HAP-1 (cell line): ENCODE results near the gene GPR87.

Experiments used
- DNase-seq, 2 experiments: peaks; one replicate each; pipeline ENCODE4 v3.0.0-alpha.2; 2016 to 2020; ENCODE audit warnings: low spot score in 2 of 2
- H3K27me3 ChIP-seq: fragments of 250-450 bp; sonication (Bioruptor Pico); 2 replicates; pipeline ENCODE4 v1.5.1; 2020; ENCODE audit warnings: low read depth, mild to moderate bottlenecking, moderate library complexity
- H3K36me3 ChIP-seq: fragments of 250-450 bp; sonication (Bioruptor Pico); replicated peaks from 2 replicates; pipeline ENCODE4 v1.5.1; 2020; ENCODE audit warnings: mild to moderate bottlenecking
- H3K4me1 ChIP-seq: fragments of 250-450 bp; sonication (Bioruptor Pico); 2 replicates; pipeline ENCODE4 v1.5.1; 2020; ENCODE audit warnings: mild to moderate bottlenecking
- H3K4me3 ChIP-seq: fragments of 250-450 bp; sonication (Bioruptor Pico); 2 replicates; pipeline ENCODE4 v1.5.1; 2020; ENCODE audit warnings: mild to moderate bottlenecking, moderate library complexity
- H3K9me3 ChIP-seq: fragments of 250-450 bp; sonication (Bioruptor Pico); 2 replicates; pipeline ENCODE4 v1.5.1; 2020; ENCODE audit warnings: mild to moderate bottlenecking, moderate library complexity
- in situ Hi-C: fragments of 300-500 bp; cut with MboI; formaldehyde crosslinking; loops from 3 replicates; pipeline ENCODE4 v1.14.3; 2020; ENCODE audit warnings: low sequenced_read_pairs, inconsistent platforms, mixed read lengths

GPR87 gene

GRCh38 chr3:151316267-151316991, at the start of gene GPR87:
Gene GPR87 (minus strand): TSS chr3:151316820. CDS start chr3:151300100, 16,720 bp downstream.
- Histone ChIP-seq H3K4me3 (no peak within 1 kb of the TSS), H3K36me3 (no peaks in the 10 kb centered on the region), H3K27me3 (no peaks in the 10 kb centered on the region), H3K4me1 (no peaks in the 10 kb centered on the region; the same call in 1 of the 2 replicates), H3K9me3 (no peaks in the 10 kb centered on the region)
- in situ Hi-C loops: no loop called here
- no peak for DNase-seq

DNA sequence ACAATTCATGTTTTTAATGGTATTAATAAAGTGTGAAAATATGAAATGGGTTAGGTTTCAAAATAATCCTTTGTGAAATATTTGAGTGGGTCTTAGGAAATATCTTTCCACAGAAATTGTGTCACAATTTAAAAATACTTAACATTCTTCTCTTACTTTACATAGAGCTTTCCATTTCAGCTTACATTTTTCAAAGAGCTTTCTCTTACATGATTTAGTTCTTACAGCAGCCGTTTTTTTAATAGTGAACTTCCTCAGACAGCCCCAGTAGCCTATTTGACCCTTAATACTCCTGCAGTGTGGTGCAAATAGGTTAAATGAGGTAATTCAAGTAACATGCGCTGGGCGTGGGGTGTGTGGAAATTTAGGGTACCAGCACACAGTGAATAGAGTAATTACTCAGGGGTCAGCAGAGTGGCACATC, 46.1 kb upstream of the GPR87 start:
- DNase-seq: no peak
- Histone ChIP-seq H3K4me3 (no peak overlapping the region), H3K9me3 (no peaks in the 10 kb centered on the region), H3K4me1 (no peaks in the 10 kb centered on the region), H3K36me3 (no peaks in the 10 kb centered on the region), H3K27me3 (no peaks in the 10 kb centered on the region)
- in situ Hi-C loops: no loop called here

DNA sequence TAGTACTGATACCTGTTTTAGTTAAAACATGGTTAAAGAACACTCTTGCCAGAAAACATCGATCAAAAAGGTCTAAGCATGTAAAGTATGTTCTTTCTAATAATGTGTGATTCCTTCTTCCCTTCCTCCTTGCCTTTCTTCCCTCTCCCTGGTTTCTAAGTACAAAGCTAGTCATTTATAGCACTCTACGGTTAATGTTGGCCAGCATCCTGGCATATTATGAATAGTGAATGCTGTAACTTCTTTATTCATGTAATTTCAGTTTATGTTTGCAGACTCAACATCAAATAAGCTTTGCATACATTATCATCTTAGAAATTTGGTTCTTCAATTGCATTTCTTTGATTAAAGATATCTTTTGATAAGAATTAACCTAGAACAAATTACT, 40.8 kb upstream of the GPR87 start:
- H3K9me3 ChIP-seq: no peaks in the 10 kb centered on the region
- no peaks in the 10 kb centered on the region for H3K27me3 ChIP-seq
- in situ Hi-C loops: no loop called here
- H3K4me3 ChIP-seq: no peak overlapping the region
- H3K4me1 ChIP-seq: no peaks in the 10 kb centered on the region
- H3K36me3 ChIP-seq: no peaks in the 10 kb centered on the region
- DNase-seq: no peak

DNA sequence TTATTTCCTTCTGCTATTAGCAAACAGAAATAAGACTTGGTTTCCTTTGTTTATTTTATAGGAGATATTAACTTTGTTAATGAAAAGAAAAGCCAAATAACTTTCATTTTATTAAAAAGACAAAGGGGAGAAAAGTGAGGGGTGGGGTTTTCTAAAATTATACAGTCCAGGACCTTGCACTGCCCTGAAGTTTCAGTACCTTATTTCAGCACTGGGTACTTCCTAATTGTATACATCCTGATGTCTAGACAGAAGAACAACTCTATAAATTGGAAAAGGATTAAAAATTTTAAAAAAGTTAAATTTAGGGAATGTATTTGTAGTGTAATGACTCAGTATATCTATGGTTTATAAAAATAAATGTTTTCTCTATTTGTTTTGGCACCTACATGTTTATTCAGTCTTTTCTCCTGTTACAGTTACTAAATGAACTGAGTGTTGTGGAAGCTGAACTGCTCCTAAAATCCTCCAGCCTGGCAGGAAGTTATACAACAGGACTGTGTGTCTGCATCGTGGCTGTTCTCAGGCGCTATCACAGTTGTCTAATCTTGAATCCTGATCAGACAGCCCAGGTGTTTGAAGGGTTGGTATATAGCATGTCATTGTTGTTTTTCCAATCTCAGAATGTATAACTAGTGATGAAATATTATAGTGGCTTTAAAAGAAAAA, 40.3 kb upstream of the GPR87 start:
- in situ Hi-C loops: no loop called here
- DNase-seq: no peak
- Histone ChIP-seq H3K27me3 (no peaks in the 10 kb centered on the region), H3K4me3 (no peak overlapping the region), H3K36me3 (no peaks in the 10 kb centered on the region), H3K4me1 (no peaks in the 10 kb centered on the region), H3K9me3 (no peaks in the 10 kb centered on the region)

DNA sequence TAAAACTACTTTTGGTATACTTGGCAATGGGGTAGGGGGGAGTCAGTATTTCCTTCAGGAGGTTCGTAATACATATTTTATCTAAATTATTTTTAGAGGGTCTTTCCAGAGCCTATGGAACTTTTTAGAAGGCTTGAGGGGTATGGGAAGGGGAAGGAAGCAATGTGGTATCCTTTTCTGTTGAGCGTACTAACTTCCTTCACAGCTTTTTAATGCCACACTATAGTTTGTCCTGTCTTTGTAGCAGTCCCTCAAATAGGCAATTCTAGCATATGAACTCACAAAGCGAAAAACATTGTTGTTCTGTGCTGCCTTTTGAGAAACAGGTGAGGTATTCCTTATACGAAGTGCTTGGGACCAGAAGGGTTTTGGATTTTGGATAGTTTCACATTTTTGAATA, 35.0 kb upstream of the GPR87 start:
- DNase-seq: no peak
- Histone ChIP-seq H3K36me3 (no peaks in the 10 kb centered on the region), H3K4me1 (no peaks in the 10 kb centered on the region), H3K27me3 (no peaks in the 10 kb centered on the region), H3K4me3 (no peak overlapping the region), H3K9me3 (no peaks in the 10 kb centered on the region)
- in situ Hi-C loops: no loop called here

DNA sequence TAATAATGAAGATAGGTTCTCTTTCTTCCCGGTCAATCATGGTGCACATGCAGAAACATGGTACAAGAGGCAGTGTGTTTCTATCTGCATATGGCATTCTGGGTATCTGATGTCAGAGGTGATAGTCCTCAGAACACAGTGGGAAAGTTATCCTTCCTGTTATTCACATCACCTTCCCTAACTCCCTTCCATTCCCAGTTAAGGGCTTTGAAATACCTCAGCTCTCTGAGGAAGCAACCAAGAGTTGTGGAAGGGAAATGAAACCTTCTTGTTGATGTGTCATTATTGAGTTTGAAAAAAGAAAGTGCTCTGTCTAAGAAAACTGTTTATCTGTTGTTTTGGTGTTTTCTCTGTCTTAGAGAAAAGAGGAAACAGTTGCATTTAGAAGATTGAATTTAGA, 34.6 kb upstream of the GPR87 start:
- in situ Hi-C loops: no loop called here

GRCh38 chr3:151350656-151351055, 34.0 kb upstream of the GPR87 start:
- in situ Hi-C loops: no loop called here
- H3K4me3 ChIP-seq: no peak overlapping the region
- no peak for DNase-seq

More for the DNA sequence above, 34.6 kb upstream of the GPR87 start:
- Histone ChIP-seq H3K27me3 (no peaks in the 10 kb centered on the region), H3K4me1 (no peaks in the 10 kb centered on the region), H3K4me3 (no peak overlapping the region), H3K9me3 (no peaks in the 10 kb centered on the region), H3K36me3 (no peaks in the 10 kb centered on the region)
- no peak for DNase-seq

DNA sequence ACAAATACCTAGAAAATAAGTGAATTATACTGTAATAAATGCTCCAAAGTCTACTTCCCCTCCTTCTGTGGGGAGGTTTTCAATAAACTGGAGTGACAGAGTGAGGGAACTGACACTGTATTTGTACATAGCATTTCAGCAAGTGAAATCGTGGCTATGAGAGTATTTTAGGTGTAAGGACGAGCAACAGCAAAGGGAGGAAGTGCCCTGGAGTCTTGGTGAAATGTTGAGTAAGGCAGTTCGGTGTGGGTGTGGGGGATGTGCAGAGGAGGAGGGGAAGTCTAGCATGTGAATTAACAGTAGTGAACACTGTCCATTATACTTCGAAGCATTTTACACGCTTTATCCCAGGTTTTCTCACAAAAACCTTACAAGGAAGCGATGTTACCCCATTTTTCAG, 30.8 kb upstream of the GPR87 start:
- Histone ChIP-seq H3K4me1 (no peaks in the 10 kb centered on the region), H3K27me3 (no peaks in the 10 kb centered on the region), H3K4me3 (no peak overlapping the region), H3K9me3 (no peaks in the 10 kb centered on the region), H3K36me3 (no peaks in the 10 kb centered on the region)
- in situ Hi-C loops: no loop called here
- DNase-seq: no peak

More at GRCh38 chr3:151350656-151351055, 34.0 kb upstream of the GPR87 start:
- Histone ChIP-seq H3K27me3 (no peaks in the 10 kb centered on the region), H3K9me3 (no peaks in the 10 kb centered on the region), H3K4me1 (no peaks in the 10 kb centered on the region), H3K36me3 (no peaks in the 10 kb centered on the region)

DNA sequence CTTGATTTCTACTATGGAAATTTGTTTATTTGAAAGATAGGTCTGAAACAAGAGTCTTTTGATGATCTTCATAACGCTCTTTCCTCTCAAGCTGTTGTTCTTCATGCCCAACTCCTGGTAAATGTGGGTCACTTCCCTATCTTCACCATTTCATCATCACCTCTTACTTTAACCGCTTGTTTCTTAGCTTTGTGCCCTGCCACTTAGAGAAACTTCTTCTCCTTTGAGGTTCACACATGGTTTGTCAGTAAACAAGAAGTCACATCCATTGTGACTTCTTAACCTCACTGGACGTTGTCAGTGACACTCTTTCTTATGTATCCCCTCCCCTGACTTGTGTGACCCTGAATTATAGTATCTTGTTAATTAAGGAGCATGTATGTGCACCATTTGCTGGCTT, 29.7 kb upstream of the GPR87 start:
- in situ Hi-C loops: no loop called here
- H3K27me3 ChIP-seq: no peaks in the 10 kb centered on the region
- H3K9me3 ChIP-seq: no peaks in the 10 kb centered on the region
- no peaks in the 10 kb centered on the region for H3K4me1 ChIP-seq
- no peak for DNase-seq
- no peaks in the 10 kb centered on the region for H3K36me3 ChIP-seq
- H3K4me3 ChIP-seq: no peak overlapping the region

GRCh38 chr3:151345859-151346258, 29.2 kb upstream of the GPR87 start:
- H3K4me1 ChIP-seq: no peaks in the 10 kb centered on the region
- no peaks in the 10 kb centered on the region for H3K27me3 ChIP-seq
- no peak overlapping the region for H3K4me3 ChIP-seq
- no peaks in the 10 kb centered on the region for H3K9me3 ChIP-seq
- no peak for DNase-seq
- H3K36me3 ChIP-seq: no peaks in the 10 kb centered on the region
- in situ Hi-C loops: no loop called here

- Histone ChIP-seq H3K4me1 (0 out of 2 replicates have a peak, but pooled peaks cover 2% of the 10 kb centered on the region), H3K9me3 (no peaks in the 10 kb centered on the region), H3K27me3 (no peaks in the 10 kb centered on the region), H3K4me3 (no peak overlapping the region), H3K36me3 (no peaks in the 10 kb centered on the region)
- no peak for DNase-seq
- in situ Hi-C loops: no loop called here
Observed at GRCh38 chr3:151331696-151332095, 15.1 kb upstream of the GPR87 start.

DNA sequence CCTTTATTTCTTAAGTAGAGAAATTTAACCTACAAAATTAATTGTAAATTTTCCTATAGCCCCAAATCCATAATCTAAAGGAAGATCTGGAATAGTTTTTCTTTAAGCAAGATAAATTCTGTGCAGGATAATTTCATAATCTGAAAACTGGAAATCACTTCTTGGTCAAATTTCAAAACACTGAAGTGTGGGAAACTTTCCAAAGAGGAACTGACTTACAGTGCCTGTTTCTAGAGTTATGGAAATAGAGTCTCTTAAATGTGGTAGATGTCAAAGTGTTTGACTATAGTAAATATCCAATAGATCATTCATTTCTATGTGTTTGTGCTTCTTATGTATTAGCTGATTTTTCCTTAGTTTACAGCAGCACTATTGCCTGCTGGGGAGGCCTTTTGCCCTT, 14.3 kb upstream of the GPR87 start:
- Histone ChIP-seq H3K4me3 (no peak overlapping the region), H3K9me3 (no peaks in the 10 kb centered on the region), H3K36me3 (no peaks in the 10 kb centered on the region), H3K4me1 (0 out of 2 replicates have a peak, but pooled peaks cover 2% of the 10 kb centered on the region), H3K27me3 (no peaks in the 10 kb centered on the region)
- no peak for DNase-seq
- in situ Hi-C loops: no loop called here

DNA sequence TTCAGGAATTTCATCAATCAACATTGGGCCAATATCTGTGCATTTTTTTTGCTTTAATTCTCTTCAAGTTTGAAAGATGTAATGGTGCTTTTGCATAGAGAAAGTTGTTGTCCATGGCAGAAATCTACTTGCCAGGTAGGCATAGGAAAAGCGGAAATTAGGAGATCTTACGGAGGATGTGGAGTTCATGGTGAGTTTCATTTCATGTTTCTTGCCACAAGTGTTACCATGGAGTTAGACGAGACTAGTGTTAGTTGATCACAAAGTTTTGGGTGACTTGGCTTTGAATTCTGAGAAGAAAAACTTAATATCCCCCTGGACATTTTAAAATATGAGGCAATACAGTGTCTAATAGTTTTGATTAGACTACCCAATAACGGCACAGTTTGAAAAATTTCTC, 13.8 kb upstream of the GPR87 start:
- Histone ChIP-seq H3K4me1 (0 out of 2 replicates have a peak, but pooled peaks cover 2% of the 10 kb centered on the region), H3K4me3 (no peak overlapping the region), H3K27me3 (no peaks in the 10 kb centered on the region), H3K36me3 (no peaks in the 10 kb centered on the region), H3K9me3 (no peaks in the 10 kb centered on the region)
- DNase-seq: no peak
- in situ Hi-C loops: no loop called here

DNA sequence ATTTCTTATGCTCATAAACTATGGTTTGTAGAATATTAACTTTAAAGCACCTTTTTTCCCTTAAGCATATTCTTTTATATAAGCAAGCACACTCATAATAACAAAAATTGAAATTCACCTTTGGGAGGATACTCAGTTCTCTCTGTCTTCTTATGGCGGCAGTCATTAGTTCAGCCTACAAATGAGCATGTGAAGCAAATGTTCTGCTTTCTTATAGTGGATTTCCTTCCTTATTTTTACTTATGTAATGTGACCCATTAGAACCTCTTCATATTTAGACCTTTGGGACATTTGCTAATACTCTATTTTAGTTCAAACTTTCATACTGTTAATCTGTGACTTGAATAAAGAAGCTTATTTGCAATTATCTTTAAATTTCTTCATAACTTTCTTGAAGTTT, 12.7 kb upstream of the GPR87 start, which contains the start of gene P2RY13:
P2RY13 (minus strand) TSS at position 187 of the 400 bp plus-strand sequence; CDS start at position 166, 21 bp downstream.
- Histone ChIP-seq H3K9me3 (no peaks in the 10 kb centered on the region), H3K27me3 (no peaks in the 10 kb centered on the region), H3K36me3 (no peaks in the 10 kb centered on the region), H3K4me3 (no peak within 1 kb of the TSS), H3K4me1 (0 out of 2 replicates have a peak, but pooled peaks cover 2% of the 10 kb centered on the region)
- no peak for DNase-seq
- in situ Hi-C loops: no loop called here
